CD4-positive, alpha-beta T cell (primary cell): ENCODE results near the gene RNF157. TPM values are rescaled to one million over a fixed set of nuclear protein-coding genes. Genes with fewer than 3 reads are reported as not detected.
A peak's percentile ranks its signal among the peaks of the same experiment; 100 is the strongest.

Experiments used
- ATAC-seq: fragments of 200-7000 bp; cut with Tn5 transposase; one replicate; pipeline ENCODE4 v1.10.0; 2022; ENCODE audit warnings: mild to moderate bottlenecking; ENCODE audit not compliant: poor library complexity
- CTCF ChIA-PET: fragments of 350-600 bp; sonication (Branson Sonifier 250); formaldehyde crosslinking; loops from one replicate; lab custom pipeline; 2021; ENCODE audit warnings: antibody characterized with exemption, inconsistent platforms; lab: Charles Lee
- POLR2A ChIA-PET: fragments of 350-600 bp; sonication (Branson Sonifier 250); formaldehyde crosslinking; loops from one replicate; lab custom pipeline; 2021; ENCODE audit warnings: antibody characterized with exemption, inconsistent platforms; lab: Charles Lee
- DNase-seq, 14 experiments: peaks; one replicate each; pipeline ENCODE4 v3.0.0-alpha.2; 2013 to 2020; ENCODE audit warnings: mixed read lengths in 2 of 14
- H3K27ac ChIP-seq, 2 donors: one replicate each; pipeline versions ENCODE4 v1.5.1 to v1.7.0; 2013; ENCODE audit warnings: low read length in 2 of 2, low read depth in 1 of 2, mild to moderate bottlenecking in 1 of 2
- H3K27me3 ChIP-seq, 2 experiments: 1 replicate in 1 of 2; 2 replicates in 1 of 2; pipeline versions ENCODE4 v1.6.1 to v1.7.0; 2013; ENCODE audit warnings: low read length in 2 of 2, control low read depth in 1 of 2, mild to moderate bottlenecking in 1 of 2, moderate library complexity in 1 of 2; ENCODE audit not compliant: insufficient read depth in 2 of 2, control insufficient read depth in 1 of 2
- H3K36me3 ChIP-seq: one replicate; pipeline ENCODE4 v1.6.1; 2013; ENCODE audit warnings: low read length, control low read depth; ENCODE audit not compliant: insufficient read depth
- H3K4me1 ChIP-seq: one replicate; pipeline ENCODE4 v1.6.1; 2013; ENCODE audit warnings: low read length, control low read depth; ENCODE audit not compliant: insufficient read depth
- H3K4me3 ChIP-seq: one replicate; pipeline ENCODE4 v1.5.1; 2013; ENCODE audit warnings: mild to moderate bottlenecking, low read length, moderate library complexity
- H3K9me3 ChIP-seq, 2 experiments: 1 replicate in 1 of 2; 2 replicates in 1 of 2; pipeline versions ENCODE4 v1.6.1 to v1.7.0; 2013; ENCODE audit warnings: low read length in 2 of 2, mild to moderate bottlenecking in 2 of 2, control low read depth in 1 of 2, moderate library complexity in 1 of 2; ENCODE audit not compliant: control insufficient read depth in 1 of 2, insufficient read depth in 1 of 2
- H3K27ac Mint-ChIP-seq: one replicate; pipeline ENCODE4 v1.8.0; 2020; ENCODE audit warnings: mixed read lengths
- H3K27me3 Mint-ChIP-seq: one replicate; pipeline ENCODE4 v1.8.0; 2021; ENCODE audit warnings: mixed read lengths
- H3K36me3 Mint-ChIP-seq: one replicate; pipeline ENCODE4 v1.8.0; 2021; ENCODE audit warnings: low read depth, mixed read lengths
- H3K4me1 Mint-ChIP-seq: one replicate; pipeline ENCODE4 v1.8.0; 2021; ENCODE audit warnings: low read depth, mixed read lengths
- H3K4me3 Mint-ChIP-seq: one replicate; pipeline ENCODE4 v1.8.0; 2020; ENCODE audit warnings: mild to moderate bottlenecking, mixed read lengths
- H3K9me3 Mint-ChIP-seq: one replicate; pipeline ENCODE4 v1.8.0; 2020; ENCODE audit warnings: mixed read lengths
- CTCF ChIP-seq: fragments of 200-600 bp; IDR thresholded peaks from one replicate; pipeline ENCODE4 v1.8.0; 2022; ENCODE audit warnings: antibody characterized with exemption, mild to moderate bottlenecking
- intact Hi-C, 2 experiments: fragments of 100-400 bp; cut with DNase I in 1 of 2; cut with micrococcal nuclease in 1 of 2; formaldehyde crosslinking; loops; one replicate each; pipeline versions ENCODE4 v1.15.1 to v1.9.0; 2023 to 2025; cut with DNase I, micrococcal nuclease
- total RNA-seq, 174 experiments: library from RNA in 2 of 174; stranded (reverse) in 2 of 174; gene quantifications; one replicate each; pipeline ENCODE4 v1.2.3 and lab custom pipeline; 2021 to 2026

Gene RNF157
- total RNA-seq, 2 experiments from 2014 or later: 18.5 to 21.1 TPM

DNA sequence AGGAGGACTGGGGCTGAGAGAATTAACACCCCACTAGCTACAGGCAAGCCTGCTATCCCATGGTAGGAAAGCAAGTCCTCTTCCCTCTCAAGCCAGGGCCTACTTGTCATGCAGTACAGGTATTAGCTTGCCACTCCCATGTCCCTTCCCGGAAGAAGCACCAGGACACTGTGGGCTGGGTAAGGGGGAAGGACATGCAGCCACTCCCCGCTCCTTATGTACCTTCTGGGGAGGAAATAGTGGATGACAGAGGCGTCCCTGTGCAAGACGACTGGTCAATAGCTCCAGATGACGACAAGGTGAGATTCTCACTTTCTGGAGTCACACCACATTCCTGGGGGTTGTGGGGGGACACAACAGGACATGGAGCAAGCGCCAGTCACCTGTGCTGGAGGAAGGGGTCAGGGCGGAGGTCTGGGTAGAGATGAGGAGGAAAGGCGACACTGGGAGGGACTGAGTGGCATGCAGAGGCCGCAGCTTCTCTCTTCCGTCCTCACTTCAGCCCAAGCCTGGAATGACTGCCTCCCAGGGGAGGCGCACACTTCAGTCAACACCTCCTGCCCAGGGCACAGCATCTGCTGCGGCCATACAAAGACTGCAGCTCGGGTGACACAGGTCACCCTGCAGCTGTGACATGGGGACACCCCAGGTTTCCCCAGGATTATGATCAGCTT is 84.2 kb downstream of the RNF157 start:
- DNase-seq (no peak), ATAC-seq (no peak)
- Histone ChIP-seq H3K9me3 (no peaks in the 10 kb centered on the region), H3K36me3 (peaks cover 67% of the 10 kb centered on the region), H3K4me1 (peaks cover 30% of the 10 kb centered on the region), H3K27ac (no peak overlapping the region), H3K27me3 (no peaks in the 10 kb centered on the region), H3K4me3 (no peak overlapping the region)
- no peak for TF ChIP-seq CTCF
- peak overlapping the region; percentile 46 for H3K27ac Mint-ChIP-seq
- H3K36me3 Mint-ChIP-seq: peaks cover 93% of the 10 kb centered on the region
- ChIA-PET POLR2A (interaction anchor here (0.8 to 2.3 kb wide), 3 partner anchors 15 to 36 kb away, joined by 3 to 8 read pairs (median 3); partner anchors contain the start of gene FOXJ1), CTCF (interaction anchor here (1.1 kb wide), 1 partner anchor 34 kb away, joined by 6 read pairs; no protein-coding TSS in a partner anchor)
- intact Hi-C loops: no loop called here
- no peaks in the 10 kb centered on the region for H3K27me3 Mint-ChIP-seq
- no peak overlapping the region for H3K4me3 Mint-ChIP-seq
- peaks cover 35% of the 10 kb centered on the region for H3K4me1 Mint-ChIP-seq
- no peaks in the 10 kb centered on the region for H3K9me3 Mint-ChIP-seq

DNA sequence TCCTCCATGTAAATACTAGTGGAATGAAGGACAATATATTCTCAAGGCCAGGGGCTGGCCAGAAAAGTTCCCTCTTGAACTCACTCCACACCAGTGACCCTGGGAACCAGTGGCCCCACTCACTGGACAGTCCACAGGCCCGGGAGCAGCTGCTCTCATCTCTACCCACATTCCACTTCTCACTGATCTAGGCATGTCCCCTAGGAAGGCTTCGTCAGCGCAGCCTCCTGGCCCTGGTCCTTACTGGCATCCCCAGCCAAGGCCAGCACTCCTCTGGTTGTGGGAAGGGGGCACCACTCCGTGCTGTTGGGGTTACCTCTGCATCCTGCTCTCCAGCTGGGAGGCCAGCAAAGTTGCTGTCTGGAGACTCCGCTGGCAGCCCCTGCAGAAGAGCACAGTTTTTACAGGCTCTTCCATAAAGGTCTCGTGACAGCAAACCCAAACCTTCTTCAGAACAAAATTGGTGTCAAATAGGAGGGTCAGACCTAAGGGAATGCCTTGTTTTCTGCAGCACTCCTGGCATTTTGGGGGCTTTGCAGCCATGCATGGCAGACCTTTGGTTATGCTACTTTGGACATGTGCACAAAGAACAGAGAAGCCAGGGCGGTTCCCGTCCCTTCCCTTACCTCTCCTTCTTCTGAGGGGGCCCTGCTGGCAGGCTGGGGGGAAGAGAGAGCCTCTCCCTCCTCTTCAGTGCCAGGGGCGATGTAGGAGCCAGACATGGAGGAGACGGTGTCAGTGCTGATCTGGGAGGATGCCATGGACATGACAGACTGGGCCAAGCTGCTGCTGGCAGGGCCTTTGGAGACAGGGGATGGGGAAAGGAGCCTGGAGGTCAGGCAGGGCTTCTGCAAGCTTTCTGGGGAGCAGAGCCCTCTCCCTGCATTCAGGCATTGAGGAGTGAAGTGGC is 85.1 kb downstream of the RNF157 start:
- Mint-ChIP-seq H3K4me3 (no peak overlapping the region), H3K27me3 (no peaks in the 10 kb centered on the region), H3K9me3 (no peaks in the 10 kb centered on the region), H3K36me3 (peaks cover 91% of the 10 kb centered on the region), H3K4me1 (peaks cover 41% of the 10 kb centered on the region), H3K27ac (peak overlapping the region; percentile 99)
- Histone ChIP-seq H3K27me3 (no peaks in the 10 kb centered on the region), H3K36me3 (peaks cover 62% of the 10 kb centered on the region), H3K4me1 (peaks cover 35% of the 10 kb centered on the region), H3K9me3 (no peaks in the 10 kb centered on the region), H3K4me3 (no peak overlapping the region), H3K27ac (no peak overlapping the region)
- DNase-seq: no peak
- ATAC-seq: no peak
- intact Hi-C loops: no loop called here
- no peak for TF ChIP-seq CTCF
- ChIA-PET POLR2A (interaction anchor here (1.1 to 2.3 kb wide), 3 partner anchors 10 to 23 kb away, joined by 3 to 8 read pairs (median 4); partner anchors contain the start of gene FOXJ1), CTCF (interaction anchor here (1.1 kb wide), 1 partner anchor 33 kb away, joined by 6 read pairs; no protein-coding TSS in a partner anchor)

GRCh38 chr17:76154292-76154691 is 86.0 kb downstream of the RNF157 start:
- Mint-ChIP-seq H3K27me3 (no peaks in the 10 kb centered on the region), H3K4me3 (no peak overlapping the region), H3K36me3 (peaks cover 91% of the 10 kb centered on the region), H3K9me3 (no peaks in the 10 kb centered on the region), H3K4me1 (peaks cover 43% of the 10 kb centered on the region), H3K27ac (peak overlapping the region; percentile 99)
- CTCF ChIA-PET: no interaction called here
- H3K36me3 ChIP-seq: peaks cover 55% of the 10 kb centered on the region
- POLR2A ChIA-PET: interaction anchor here (1.2 to 4.5 kb wide), 2 partner anchors 9 to 23 kb away, joined by 4 to 58 read pairs; no protein-coding TSS in a partner anchor
- H3K4me1 ChIP-seq: peaks cover 35% of the 10 kb centered on the region
- no peaks in the 10 kb centered on the region for H3K9me3 ChIP-seq
- intact Hi-C loops: no loop called here
- ATAC-seq (no peak), DNase-seq (no peak)
- no peak overlapping the region for H3K4me3 ChIP-seq
- H3K27ac ChIP-seq: no peak overlapping the region
- TF ChIP-seq CTCF: no peak
- no peaks in the 10 kb centered on the region for H3K27me3 ChIP-seq
